GM19467 (cell line): ENCODE measurements around the gene LANCL1.

Source experiments
- ATAC-seq: cut with Tn5 transposase; IDR thresholded peaks from one replicate; pipeline ENCODE4 v1.9.1; 2021; ENCODE audit warnings: mild to moderate bottlenecking, moderate library complexity; ENCODE audit not compliant: unreplicated experiment

LANCL1 gene

DNA sequence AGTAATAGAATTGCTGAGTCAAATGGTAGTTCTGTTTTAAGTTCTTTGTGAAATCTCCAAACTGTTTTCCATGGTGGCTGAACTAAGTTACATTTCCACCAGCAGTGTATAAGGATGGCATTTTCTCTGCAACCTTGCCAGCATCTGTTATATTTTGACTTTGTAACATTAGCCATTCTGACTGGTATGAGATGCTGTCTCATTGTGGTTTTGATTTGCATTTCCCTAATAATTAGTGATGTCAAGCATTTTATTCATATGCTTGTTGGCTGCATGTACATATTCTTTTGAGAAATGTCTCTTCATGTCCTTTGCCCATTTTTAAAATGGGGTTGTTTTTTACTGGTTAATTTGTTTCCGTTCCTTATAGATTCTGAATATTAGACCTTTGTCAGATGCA, 63.9 kb downstream of the LANCL1 start:
- ATAC-seq = no peak

DNA sequence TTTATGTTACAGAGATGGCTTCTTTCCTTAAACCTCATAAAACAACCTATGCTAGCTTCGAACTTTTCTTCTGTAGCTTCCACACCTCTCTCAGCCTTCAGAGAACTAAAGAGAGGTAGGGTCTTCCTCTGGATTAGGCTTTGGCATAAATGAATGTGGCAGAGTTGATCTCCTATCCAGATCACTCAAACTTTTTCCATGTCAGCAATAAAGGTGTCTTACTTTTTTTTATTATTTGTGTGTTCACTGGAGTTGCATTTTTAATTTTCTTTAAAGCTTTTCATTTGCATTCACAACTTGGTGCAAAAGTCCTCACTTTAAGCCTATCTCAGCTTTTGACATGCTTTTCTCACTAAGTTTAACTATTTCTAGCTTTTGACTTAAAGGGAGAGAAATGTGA, 66.0 kb downstream of the LANCL1 start:
- no peak for ATAC-seq

DNA sequence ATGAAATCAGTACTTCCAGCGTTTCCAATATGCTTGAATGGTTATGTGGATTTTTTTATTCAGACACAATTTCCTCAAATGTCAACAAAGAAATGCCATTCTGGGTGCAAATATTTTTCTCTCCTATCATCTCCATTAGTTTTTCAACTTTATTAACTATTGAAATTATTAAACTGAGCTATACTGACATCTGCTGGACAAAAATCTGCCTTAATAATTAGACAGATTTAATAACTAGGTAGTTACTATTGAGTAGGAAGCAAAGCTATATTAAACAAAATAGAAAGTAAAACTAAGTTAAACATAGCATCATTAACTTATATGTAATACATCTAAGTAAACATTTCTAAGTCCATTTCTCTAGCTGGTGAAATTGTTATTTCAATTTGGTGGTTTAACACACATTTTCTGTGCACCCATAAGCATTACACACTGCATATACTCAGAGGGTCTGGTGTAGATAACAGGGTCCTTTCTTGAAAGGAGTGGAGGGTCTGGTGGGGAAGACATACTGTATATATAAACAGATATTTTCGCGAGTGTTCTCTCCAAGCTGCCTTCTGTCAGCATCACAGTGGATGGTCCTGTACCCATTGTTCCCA, 77.0 kb downstream of the LANCL1 start:
- no peak for ATAC-seq

DNA sequence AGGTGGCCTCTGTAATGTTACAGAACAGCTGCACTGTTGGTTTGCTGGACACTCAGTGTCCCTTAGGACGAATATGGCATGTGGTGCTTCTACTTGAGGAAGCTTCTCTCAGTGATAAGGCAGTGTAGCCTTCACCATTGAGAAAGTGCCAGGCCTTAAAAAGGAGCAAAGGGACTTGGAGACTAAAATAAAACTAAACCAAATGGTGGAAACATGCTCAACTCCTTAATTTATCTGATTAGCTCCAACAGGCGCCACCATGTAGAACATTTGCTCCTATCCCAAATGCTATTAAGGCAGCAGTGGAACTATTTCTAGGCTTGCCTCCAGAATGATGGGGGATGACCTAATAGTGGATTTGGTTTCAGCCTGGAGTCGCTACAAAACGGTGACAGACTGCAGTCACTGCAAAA, 84.1 kb downstream of the LANCL1 start:
- no peak for ATAC-seq

DNA sequence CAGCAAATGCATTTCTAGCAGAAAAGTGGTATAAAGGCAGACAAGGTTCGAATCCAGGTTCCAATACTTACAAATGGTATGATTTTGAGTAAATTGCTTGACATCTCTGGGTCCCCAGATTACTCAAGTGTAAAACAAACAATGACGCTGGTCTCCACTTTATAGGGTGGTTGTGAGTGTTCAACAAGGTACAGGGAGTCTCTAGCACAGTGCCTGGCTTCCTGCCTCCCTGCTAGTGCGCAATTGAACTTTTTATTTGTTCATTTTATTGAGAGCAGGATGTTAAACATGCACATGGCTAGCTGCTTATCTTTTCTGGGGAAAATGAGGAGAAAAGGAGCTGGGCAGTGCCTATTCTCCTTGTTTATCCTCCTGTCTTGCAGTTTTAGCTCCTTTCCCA, 86.7 kb downstream of the LANCL1 start:
- no peak for ATAC-seq

DNA sequence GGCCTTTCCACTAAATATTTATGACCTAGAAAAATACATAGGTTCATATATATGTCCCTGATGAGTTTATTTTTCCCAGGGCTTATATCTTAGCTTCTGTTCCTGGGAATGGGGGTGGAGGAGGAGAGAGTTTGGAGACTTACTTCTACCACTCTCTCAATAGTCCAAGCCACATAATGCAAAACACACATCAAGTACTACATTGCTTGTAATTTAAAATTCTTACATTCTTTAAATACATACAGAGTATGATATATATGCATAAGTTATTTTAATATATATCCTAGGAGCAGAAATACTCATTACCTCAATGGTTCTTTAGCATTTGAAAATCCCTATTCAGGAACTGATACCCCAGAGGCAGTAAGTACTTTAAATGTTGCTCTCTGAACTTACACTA, 88.4 kb downstream of the LANCL1 start:
- no peak for ATAC-seq

DNA sequence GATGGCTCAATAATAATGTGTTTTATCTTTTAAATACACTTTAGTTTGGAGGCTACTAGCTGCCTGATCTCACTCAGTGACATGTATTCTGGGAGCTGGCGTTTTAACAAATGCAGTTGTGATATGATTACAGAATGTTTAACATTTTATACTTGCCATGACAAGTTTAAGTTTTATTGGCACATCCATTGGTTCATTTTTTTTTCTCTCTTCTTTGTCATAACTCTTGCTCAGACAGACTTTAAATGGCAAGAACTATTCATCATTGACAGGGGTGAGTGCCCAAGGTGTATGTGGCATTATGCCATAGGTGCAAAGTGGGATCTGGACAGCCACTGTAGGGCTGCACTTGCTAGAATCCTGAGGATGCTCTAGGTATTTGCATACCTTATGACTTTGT, 89.5 kb downstream of the LANCL1 start:
- ATAC-seq = no peak
